Activated CD8-positive, alpha-beta memory T cell treated with anti-CD3 and anti-CD28 coated beads, Interleukin-2, amount 50 U/mL, for 4 hours (primary cell): ENCODE measurements around the gene C17orf75.
"Not testable (repeated sequence)": the region's sequence is repeated elsewhere in the genome, so short reads cannot be mapped to it uniquely, and the experiment has no call there.

Experiments
- DNase-seq: peaks from one replicate; pipeline ENCODE4 v3.0.0-alpha.2; 2020

C17orf75 gene, protein sequence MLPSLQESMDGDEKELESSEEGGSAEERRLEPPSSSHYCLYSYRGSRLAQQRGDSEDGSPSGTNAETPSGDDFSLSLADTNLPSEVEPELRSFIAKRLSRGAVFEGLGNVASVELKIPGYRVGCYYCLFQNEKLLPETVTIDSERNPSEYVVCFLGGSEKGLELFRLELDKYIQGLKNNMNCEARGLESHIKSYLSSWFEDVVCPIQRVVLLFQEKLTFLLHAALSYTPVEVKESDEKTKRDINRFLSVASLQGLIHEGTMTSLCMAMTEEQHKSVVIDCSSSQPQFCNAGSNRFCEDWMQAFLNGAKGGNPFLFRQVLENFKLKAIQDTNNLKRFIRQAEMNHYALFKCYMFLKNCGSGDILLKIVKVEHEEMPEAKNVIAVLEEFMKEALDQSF

DNA sequence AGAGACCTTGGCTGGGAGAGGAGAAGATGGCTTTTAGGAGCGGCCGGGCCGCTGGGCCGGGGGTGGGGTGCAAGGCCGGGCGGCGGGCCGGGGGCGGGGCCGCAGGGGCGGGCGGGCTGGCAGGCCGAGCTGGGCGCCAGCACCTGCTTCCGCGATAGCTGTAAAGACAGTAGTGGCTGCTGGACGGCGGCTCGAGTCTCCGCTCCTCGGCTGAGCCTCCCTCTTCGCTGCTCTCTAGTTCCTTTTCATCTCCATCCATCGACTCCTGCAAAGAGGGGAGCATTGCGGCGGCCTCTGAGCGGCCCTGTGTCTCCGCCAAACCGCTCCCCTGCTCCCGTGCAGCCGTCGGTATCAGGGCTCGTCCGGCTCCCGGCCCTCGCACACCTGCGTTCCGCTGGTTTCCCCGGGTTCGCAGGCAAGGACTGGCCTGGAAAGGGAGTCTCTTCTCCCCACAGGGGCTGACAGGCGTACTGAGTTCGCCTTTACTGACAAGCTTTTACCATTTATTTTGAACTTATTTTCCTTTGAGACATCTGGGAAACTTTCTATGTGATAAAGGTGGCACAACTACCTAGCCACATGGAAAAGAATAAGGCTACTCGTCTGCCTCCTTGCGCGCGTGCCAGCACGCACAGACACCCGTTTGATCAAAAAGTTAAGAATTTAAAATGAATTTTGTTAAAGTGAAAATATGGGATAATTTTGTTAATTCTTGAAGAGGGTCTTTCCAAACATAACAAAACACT lies at the start of gene C17orf75:
Gene C17orf75, minus strand, starts transcription at position 317 of the 746 bp plus-strand sequence. Its CDS starts 34 bp downstream, at position 283.
- peak; percentile 80 for DNase-seq

DNA sequence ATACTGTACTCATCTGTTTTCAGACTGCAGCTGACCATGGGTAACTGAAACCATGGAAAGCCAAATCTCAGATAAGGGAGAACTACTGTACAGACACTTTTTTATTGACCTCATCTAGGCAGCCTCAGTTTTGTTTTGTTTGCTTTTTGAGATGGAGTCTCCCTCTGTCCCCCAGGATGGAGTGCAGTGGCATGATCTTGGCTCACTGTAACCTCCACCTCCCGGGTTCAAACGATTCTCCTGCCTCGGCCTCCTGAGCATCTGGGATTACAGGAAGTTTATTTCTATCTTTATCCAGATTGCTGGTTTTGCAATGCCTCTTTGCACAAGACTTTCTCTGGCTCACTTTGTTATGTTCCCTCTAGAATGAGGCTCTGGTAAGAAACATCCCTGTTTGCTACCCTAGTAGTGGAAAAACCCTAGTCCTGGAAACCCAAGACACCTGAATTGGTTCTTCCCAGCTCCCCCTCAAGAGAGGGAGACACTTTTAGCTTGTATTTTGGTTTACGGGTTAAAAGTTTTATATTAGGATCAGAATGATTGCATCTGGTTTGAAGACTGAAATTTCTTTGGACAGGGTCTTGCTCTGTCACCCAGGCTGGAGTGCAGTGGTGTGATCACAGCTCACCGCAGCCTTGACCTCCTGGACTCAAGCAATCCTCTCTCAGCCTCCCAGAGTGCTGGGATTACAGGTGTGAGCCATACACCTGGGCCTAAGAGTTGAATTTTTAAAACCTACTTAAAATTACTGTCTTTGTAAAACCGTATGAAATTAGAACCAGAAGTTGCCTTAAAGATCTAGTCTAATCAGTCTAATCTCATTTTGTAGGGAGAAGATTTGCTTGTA lies 46.9 kb upstream of the C17orf75 start:
- DNase-seq: no peak

DNA sequence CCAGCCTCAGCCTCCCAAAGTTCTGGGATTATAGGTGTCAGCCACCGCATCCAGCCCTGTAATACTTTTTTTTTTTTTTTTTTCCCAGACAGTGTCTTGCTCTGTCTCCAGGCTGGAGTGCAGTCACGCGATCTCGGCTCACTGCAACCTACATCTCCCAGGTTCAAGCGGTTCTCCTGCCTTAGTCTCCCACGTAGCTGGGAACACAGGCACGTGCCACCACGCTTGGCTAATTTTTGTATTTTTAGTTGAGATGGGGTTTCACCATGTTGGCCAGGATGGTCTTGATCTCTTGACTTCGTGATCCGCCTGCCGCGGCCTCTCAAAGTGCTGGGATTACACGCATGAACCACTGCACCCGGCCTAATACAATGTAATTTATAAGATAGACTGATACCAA lies 46.2 kb upstream of the C17orf75 start:
- not testable (repeated sequence) for DNase-seq

DNA sequence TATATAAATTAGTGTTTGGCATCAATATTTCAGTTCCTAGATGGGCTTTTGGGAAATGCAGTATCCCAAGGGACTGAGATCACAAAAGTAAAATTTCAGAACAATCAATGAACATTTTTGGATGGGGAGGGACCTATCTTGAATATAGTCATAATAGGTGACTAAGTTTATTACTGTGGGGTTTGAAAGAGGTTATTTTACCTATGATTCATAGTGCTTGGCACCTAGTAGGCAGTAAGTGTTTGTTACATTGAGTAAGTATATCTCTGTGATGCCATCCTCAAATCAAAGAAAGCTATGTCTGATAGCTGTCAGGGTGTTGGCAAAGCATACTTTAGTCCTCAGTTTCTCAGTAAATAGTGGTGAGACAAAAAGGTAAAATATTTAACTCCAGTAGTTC lies 44.9 kb upstream of the C17orf75 start:
- DNase-seq: no peak

DNA sequence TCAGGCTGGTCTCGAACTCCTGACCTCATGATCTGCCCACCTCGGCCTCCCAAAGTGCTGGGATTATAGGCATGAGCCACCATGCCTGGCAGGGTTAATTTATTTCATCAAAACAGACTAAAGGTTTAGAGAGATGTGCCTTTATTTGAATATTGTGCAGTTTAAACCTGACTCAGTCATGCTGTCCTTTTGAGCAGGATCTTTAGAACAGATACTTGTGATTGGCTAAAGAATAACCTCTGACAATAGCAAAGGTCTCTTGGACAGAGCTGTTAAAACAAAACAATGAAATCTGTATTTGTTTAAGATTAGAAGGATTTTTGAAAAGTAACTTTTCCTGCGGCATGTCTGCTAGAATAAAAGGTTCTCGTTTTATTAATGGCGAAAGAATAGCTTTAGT lies 44.0 kb upstream of the C17orf75 start:
- DNase-seq: no peak

DNA sequence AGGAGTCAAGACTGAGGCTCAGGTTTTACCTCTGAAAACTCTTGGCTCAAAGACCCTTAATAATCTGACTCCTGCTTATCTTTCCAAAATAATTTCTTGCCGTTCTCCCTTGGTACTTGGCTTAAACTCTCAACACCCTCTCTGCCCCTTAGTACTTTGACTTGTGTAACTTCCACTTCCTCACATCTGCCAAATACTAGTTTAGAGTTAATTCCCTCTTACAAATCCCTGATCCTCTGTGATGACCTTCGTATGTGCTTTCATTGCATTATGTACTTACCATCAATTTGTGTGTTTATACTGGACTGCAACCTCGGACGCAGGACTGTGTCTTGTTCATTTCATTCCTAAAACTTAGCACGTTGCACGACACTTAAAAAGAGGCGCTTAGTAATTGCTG lies 43.1 kb upstream of the C17orf75 start:
- DNase-seq: no peak

DNA sequence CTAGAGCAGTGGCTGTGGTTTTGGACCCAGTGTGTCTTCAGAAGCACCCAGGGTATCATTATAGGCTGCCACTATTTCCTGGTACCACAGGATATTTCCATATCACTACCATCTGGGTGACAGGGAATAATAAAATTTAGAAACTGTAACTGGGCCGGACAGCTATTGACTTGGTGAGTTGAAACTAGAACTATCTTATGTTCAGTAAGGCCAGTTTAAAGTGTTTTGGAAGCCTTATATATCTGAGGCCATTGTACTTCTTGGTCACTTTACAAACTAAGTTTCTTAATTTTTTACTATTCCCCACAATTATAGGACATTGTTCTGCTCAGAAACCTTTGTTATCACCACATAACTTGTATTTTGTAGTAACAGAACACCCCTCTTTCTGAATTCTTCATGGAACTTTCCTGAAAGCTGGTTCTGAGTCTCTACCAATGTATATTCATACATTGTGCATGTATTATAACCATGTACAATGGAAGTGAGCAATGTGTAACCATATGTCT lies 42.0 kb upstream of the C17orf75 start:
- no peak for DNase-seq

DNA sequence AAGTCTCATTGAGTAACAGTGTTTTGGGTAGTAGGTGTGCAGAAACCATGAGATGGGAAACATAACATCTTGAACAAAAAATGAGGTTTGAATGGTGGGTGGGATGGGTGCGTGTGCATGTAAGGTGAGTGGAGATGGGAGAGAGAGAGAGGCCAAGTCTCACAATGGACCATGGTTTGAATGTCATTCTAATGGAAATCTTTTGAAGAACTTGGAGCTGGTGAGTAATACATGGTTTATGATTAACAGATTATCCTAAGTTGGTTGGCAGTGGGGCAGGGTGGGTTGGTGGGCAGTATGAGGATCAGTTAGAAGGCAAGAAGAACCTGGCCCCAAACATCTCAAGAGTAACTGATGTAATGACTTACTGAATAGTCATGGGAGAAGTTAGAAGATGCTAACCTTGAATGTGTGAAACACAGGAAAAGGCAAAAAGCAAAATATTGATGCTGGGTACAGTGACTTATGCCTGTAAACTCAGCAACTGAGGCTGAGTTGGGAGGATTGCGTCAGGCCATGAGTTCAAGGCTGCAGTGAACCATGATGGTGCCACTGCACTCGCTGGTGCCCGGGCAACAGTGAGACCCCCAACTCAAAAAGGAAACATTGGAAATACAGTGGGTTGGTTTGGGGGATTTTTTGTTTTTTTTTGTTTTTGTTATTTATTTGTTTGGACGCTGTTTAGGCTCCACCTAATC lies 40.7 kb upstream of the C17orf75 start:
- DNase-seq: no peak

DNA sequence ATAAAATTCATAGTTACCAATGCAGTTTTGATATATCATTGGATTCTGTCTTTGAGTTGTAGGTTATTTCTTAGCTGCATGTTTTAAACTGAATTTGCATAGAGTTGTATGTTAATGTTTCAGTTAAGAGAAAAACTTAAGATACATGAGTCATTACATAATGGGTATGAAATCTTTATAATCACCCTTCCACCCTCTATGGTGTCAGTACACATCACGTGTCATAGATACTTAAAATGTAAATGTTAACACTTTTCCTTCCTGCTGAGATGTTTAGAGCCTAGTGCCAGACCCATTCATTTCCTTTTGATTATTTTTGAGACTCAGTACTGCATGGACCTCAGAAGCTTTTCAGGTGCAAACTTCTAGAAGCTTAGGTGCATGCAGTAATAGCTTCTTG lies 28.5 kb upstream of the C17orf75 start:
- no peak for DNase-seq

DNA sequence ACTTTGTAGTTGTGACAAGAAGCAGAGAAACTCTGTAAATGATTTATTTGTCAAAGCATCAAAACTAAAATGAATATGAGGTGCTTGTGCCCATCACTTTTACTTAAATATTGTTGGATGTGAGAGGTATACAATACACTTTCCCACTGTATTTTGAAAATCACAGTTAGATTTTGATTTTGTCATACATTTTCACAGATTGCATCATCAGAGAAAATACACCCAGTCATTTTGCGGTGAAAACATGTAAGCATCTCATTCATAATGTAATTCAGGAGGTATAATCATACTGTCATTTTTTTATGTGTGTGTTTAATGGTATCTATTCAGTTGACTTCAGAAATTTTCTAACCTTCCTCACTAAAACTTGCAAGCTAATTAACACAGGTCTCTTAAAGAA lies 19.3 kb upstream of the C17orf75 start:
- no peak for DNase-seq

DNA sequence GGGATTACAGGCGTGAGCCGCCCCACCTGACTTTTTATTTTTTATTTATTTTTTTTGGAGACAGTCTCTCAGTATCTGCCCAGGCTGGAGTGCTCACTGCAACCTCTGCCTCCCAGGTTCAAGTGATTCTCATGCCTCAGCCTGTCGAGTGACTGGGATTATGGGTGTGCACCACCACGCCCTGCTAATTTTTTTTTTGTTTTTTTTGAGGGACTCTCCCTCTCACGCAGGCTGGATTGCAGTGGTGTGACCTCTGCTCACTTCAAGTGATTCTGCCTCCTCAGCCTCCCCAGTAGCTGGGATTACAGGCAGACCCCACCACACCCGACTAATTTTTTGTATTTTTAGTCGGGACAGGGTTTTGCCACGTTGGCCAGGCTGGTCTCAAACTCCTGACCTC lies 15.6 kb upstream of the C17orf75 start:
- no peak for DNase-seq

DNA sequence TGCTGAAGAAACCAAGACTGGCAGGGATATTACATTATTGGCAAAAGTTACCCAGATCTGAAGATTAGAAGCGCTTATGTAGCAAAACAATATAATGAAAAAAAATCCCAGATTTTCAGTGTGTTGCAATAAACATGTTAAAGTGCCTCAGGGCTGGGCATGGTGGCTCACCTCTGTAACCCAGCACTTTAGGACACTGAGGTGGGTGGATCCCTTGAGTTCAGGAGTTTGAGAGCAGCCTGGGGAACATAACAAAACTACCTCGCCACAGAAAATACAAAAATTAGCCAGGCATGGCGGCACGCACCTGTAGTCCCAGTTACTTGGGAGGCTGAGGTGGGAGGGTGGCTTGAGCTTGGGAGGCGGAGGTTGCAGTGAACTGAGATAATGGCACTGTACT lies 14.8 kb upstream of the C17orf75 start:
- DNase-seq: no peak

DNA sequence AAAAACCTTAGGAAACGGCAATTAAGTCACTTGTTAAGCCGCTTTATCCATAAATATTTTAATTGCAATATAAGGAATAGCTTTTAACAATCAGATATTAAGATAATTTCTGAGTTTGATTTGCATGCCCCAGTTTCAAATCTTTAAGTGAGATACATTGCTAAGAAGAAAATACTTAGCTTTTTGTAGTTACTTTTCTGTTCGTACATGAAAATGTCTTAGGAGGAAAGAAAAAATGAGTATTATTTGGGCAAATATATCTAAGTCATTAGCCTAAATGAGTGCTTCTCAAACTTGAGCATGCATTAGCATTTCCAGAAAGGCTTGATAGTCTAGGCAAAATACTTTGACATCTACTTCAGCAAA lies 14.4 kb upstream of the C17orf75 start:
- DNase-seq: no peak

DNA sequence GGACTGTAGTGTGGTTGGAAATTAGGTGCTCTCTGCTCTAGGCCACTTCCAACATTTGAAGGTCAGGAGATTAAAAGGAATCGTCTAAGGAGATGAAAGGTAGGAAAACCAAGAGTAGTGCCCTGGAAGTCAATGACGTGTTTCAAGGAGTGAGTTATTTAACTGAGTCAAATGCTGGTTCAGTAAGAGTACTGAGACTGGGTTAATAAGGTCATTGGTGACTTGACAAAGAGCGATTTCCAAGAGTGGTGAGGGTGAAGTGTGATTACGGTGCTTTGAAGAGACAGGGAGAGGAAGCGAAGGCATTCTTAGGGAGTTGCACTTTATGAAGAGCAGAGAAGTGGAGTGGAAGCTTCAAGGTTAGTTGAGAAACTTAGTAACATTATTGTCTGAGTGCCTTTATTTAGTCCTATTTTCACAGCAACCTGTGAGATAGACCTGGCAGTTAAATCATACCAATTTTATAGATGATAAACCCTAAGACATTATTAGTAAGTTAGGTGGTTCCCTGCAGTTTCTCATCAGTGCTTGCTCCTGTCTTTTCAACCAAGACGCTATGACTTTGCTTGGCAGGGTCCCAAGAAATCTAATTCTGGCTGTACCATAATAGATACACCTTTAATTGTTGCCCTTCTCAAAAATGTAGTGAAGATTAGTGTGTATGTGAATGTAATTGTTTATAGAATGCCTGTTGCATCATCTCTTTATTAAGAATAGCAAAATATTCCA lies 13.8 kb upstream of the C17orf75 start:
- no peak for DNase-seq

DNA sequence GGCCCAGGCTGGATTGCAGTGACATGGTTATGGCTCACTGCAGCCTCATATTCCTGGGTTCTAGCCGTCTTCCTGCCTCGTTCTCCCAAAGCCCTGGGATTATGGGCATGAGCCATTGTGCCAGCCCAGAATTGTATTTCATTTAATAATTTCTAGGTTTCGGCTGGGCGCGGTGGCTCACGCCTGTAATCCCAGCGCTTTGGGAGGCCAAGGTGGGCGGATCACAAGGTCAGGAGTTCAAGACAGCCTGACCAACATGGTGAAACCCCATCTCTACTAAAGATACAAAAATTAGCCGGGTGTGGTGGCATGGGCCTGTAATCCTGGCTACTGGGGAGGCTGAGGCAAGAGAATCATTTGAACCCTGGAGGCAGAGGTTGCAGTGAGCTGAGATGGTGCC lies 10.8 kb upstream of the C17orf75 start:
- DNase-seq: not testable (repeated sequence)

DNA sequence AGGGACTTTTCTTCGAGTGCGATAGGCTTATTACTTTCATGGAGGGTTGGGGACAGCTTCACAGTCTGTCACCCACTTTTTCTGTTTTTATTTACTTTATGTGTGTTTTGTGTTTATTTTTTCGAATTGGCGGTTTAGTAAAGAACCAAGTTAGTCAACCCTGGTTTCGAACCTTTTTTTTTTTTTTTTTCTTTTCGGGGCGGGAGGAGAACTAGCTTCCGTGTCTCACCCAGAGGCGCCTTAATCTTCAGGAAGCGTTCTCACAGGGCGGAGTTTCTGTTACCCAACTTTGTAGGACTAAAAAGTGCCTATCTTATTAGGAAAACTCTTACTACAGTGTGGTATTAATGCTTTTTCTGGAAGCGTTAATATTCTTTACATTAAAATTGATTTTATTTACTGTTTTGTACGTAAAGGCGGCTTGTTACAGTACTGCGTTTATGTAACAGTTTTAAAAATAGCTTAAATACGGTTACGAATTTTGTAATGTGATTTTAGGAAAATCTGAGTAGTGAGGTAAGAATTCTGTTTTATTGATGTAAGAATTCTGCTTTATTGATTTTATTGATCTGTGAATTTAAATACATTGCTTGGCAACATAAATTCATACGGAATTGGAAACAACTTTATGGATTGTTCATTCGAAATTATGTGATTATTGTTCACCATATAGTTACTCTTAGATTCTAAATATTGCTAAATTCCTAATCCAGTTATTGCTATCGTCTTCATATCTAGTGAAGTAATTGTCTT lies 8.9 kb upstream of the C17orf75 start:
- no peak for DNase-seq

DNA sequence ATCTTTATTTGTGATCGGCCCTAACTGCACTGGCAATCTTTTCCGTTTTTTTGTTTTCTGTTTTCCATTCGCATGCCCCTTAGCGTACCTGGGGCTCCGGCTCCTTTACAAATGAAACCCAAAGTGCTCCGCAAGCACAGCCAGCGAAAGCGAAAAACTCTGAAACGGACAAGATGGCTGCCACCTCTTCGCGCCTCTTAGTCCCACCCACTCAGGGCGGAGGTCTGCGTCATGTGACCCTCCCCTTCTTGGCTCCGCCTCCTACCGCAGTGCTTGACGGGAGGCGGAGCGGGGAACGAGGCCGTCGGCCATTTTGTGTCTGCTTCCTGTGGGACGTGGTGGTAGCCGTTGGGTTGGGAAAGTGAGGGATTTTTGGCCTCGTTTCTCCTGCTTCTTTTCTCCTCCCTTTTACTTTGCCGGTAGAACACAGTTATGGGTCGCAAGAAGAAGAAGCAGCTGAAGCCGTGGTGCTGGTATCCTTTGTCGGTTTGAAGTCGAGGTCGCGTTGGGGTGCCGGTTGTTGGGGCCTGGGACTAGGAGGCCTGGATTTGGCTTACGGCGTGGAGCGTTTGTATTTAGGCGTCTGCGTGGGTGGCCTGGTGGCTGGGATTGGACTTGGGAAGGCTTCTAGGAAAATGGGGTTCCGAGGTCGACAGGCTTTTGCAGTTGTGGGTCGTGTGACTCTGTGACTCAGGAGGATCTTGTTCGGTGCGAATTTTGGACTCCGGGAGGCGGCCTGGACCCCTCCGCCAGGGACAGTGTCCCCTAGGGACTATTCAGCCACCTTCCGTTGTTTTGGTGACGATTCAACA lies 8.1 kb upstream of the C17orf75 start, which contains the start of gene ZNF207:
Gene ZNF207, plus strand, starts transcription at position 304 of the 812 bp plus-strand sequence. Its CDS starts 129 bp downstream, at position 433.
- DNase-seq: peak; percentile 94

DNA sequence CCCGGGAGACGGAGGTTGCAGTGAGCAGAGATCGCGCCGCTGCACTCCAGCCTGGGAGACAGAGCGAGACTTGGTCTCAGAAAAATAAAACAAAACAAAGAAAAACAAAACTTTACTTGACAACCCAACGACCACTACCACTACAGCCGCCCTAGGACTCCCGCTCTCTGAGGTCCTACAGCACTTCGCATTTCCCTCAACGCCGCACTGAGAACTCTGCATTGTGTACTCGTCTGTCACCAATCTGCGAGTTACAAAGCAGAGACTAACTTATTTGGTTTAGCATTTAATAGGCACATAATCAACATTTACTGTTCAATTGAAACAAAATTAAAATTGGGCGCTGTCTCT lies 7.5 kb upstream of the C17orf75 start:
- DNase-seq: no peak

DNA sequence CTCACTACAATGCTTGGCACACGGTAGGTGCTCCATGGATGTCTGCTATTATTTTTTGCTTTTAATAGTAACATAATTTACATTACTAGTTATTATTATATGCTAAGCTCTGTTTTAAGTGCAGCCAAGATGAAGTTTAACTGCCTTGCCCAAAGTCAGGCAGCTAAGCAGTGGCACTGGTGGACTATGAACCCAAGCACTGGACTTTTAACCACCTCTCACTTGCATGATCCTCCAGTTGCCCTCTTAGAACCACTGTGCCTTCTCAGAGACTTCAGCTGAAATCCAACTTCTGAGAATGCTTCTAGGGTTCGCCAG lies 6.5 kb upstream of the C17orf75 start:
- DNase-seq: no peak

DNA sequence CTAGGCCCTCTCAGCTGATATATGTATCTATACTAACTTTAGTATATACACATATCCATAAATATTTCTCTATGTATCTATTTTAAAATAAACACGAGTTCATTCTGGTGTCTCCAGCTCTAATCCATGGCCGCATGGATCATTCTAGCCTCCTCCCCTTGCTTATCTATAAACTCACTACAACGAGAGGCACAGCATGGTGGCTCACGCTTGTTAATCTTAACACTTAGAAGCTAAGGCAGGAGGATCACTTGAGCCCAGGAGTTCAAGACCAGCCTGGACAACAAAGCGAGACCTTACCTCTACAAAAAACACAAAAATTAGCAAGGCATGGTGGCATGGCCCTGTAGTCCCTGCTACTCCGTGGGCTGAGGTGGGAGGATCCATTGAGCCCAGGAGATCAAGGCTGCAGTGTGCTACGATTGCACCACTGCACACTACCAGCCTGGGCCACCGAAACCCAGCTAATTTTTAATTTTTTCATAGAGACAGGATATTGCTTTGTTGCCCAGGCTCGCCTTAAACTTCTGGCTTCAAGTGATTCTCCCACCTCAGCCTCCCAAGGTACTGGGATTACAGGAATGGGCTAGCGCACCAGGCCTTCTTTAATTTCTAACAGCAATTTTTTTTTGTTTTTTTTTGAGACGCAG lies 4.1 kb upstream of the C17orf75 start:
- no peak for DNase-seq
